HG03469 (cell line): ENCODE data around the gene MID2.
"Not testable (repeated sequence)": the region's sequence is repeated elsewhere in the genome, so short reads cannot be mapped to it uniquely, and the experiment has no call there.

Experiments used
- ATAC-seq: cut with Tn5 transposase; IDR thresholded peaks from one replicate; pipeline ENCODE4 v1.9.1; 2021; ENCODE audit warnings: mild to moderate bottlenecking, moderate library complexity, moderate number of reproducible peaks; ENCODE audit not compliant: unreplicated experiment

MID2 gene, protein sequence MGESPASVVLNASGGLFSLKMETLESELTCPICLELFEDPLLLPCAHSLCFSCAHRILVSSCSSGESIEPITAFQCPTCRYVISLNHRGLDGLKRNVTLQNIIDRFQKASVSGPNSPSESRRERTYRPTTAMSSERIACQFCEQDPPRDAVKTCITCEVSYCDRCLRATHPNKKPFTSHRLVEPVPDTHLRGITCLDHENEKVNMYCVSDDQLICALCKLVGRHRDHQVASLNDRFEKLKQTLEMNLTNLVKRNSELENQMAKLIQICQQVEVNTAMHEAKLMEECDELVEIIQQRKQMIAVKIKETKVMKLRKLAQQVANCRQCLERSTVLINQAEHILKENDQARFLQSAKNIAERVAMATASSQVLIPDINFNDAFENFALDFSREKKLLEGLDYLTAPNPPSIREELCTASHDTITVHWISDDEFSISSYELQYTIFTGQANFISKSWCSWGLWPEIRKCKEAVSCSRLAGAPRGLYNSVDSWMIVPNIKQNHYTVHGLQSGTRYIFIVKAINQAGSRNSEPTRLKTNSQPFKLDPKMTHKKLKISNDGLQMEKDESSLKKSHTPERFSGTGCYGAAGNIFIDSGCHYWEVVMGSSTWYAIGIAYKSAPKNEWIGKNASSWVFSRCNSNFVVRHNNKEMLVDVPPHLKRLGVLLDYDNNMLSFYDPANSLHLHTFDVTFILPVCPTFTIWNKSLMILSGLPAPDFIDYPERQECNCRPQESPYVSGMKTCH

DNA sequence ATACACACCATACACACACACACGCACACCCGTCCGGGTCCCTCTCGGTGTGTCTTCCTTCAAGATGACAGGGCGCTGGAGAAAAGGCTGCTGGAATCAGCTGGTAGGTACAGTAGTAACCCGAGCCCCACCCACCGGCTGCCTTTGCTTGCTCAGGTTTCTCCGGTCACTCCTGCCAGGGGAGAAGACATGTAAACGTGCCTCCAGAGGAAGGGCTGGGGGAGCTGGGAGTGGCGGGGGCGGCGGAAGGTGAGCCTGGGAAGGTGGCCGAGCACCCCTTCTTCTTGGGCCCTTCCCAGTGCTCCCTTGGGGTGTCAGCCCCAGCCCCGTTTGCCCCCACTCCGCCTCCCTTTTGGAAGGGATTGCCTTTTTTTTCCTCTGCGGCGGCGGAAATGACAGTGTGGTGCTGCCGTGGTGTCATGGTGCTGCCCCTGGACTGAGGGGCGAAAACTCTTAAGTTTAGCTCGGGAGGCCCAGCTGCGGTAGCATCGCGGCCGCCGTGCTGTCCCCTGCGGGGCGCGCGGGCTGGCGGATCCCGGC is at the start of gene MID2:
MID2 (plus strand) TSS at position 169 of the 540 bp plus-strand sequence. CDS start 561 bp downstream, outside the sequence.
- ATAC-seq = no peak

GRCh38 chrX:107776649-107777535 is 48.8 kb upstream of the MID2 start:
- ATAC-seq = peak; percentile 75

- ATAC-seq = no peak
Measured at GRCh38 chrX:107777536-107777832, 48.2 kb upstream of the MID2 start, which contains the start of gene NCBP2L. NCBP2L (plus strand) TSS chrX:107777733; CDS start chrX:107794221, 16,488 bp downstream.

DNA sequence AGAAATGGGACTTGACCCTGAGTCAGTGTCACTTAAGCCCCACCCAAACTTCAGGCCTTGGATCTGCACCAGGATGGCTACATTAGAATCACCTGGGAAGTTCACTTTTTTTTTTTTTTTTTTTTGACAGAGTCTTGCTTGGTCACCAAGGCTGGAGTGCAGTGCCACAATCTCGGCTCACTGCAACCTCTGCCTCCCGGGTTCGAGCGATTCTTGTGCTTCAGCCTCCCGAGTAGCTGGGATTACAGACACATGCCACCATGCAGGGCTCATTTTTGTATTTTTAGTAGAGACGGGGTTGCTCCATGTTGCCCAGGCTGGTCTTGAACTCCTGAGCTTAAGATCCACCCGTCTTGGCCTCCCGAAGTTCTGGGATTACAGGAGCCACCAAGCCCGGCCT is 45.1 kb upstream of the MID2 start:
- ATAC-seq = no peak

GRCh38 chrX:107787827-107788226 is 37.8 kb upstream of the MID2 start:
- ATAC-seq = no peak

- no peak for ATAC-seq
Measured at GRCh38 chrX:107804427-107804826, 21.2 kb upstream of the MID2 start.

- ATAC-seq = no peak
Measured at GRCh38 chrX:107805179-107805578, 20.5 kb upstream of the MID2 start.

DNA sequence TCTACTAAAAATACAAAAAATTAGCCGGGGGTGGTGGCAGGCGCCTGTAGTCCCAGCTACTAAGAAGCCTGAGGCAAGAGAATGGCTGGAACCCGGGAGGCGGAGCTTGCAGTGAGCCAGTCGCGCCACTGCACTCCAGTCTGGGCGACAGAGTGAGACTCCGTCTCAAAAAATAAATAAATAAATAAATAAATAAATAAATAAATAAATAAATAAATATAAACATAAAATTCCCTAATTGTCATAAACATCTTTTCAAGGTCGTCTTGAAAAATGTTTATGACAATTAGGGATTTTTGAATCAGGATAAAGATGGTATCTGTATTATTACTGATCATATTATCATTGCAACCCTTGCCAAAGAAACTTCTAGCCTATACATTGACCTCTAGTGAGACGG is 15.6 kb upstream of the MID2 start:
- not testable (repeated sequence) for ATAC-seq

DNA sequence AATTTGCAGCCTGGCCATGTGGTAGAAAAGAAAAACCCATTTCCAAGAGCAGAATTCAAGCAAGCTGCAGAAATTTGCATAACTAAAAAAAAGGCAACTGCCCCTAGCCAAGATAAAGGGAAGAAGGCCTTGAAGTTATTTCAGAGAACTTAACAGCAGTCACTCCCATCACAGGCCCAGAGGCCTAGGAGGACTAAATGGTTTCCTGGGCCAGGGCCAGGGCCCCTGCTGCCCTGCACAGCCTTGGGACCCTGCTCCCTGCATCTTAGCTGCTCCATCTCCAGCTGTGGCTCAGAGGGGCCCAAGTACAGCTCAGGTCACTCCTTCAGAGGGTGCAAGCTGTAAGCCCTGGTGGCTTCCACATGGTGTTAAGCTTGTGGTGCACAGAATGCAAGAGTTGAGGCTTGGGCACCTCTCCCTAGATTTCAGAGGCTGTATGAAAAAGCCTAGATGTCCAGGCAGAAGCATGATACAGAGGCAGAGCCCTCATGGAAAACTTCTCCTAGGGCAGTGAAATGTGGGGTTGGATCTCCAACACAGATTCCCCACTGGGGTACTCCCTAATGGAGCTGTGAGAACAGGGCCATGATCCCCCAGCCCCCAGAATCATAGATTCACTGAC is 6.7 kb upstream of the MID2 start:
- no peak for ATAC-seq

DNA sequence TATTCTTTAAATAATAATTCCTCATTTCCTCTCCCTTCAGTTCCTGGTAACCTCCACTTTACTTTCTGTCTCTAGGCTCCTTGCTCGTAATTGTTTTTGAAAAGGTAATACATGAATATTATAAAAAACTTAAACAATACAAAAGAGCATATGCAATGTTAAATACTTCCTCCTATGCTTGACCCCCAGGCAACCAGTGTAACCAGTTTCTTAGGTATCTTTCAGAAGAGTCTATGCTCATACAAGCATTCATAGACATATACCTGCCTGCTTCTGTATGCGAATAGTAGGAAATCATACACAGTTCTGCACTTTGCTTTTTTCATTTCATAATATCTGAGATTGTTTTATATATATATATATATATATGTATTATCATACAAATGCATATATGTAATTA is 2.6 kb upstream of the MID2 start:
- ATAC-seq = no peak

DNA sequence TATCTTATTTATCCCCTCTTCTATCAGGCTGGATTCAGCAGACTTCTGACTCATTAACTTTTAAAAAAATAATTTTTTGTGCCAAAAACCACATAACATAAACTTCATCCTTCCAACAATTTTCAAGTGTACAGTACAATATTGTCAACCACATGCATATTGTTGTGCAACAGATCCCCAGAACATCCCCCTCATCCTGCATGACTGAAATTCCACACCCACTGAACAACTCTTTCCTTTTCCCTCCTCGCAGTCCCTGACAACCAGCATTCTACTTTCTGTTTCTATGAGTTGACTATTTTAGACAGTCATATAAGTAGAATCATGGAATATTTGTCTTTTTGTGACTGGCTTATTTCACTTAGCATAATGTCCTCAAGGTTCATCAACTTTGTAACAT is 2.2 kb upstream of the MID2 start:
- no peak for ATAC-seq

DNA sequence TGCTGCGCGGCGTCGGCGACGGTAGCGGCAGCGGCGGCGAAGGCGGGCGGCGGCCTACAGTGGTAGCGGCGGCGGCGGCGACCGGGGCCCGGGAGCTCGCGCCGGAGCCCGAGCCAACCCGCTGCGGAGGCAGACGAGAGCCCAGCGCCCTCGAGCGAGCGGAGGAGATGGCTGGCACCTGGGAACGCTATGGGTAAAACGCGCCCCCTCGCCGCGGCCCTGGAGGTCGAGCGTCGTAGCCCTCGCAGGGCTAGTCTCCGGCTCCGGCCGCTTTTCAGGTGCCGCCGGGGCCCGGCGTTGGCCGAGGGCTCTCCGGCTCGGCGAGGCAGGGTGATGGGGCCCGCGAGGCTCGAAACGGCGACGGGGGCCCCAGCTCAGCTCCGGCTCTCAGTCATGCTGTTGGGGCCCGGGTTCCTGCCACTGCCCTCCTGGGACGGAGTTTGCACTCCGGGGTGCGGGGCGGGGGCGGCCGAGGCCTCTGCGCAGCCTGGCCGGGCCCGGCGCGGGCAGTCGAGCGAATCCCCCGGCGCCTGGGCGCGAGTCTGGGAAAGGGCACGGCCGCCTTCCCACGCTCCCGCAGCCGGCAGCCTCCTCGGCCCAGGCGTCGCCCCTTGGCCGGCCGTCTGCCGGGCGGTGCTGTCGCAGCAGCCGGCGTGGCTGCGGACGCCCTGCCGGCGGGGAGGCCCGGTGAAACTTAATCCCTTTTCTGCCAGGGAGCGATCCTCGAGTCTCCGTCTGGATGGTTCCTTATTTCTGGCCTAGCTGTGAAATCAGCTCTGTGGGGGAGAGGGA is 768 bp downstream of the MID2 start:
- peak; percentile 42 for ATAC-seq

DNA sequence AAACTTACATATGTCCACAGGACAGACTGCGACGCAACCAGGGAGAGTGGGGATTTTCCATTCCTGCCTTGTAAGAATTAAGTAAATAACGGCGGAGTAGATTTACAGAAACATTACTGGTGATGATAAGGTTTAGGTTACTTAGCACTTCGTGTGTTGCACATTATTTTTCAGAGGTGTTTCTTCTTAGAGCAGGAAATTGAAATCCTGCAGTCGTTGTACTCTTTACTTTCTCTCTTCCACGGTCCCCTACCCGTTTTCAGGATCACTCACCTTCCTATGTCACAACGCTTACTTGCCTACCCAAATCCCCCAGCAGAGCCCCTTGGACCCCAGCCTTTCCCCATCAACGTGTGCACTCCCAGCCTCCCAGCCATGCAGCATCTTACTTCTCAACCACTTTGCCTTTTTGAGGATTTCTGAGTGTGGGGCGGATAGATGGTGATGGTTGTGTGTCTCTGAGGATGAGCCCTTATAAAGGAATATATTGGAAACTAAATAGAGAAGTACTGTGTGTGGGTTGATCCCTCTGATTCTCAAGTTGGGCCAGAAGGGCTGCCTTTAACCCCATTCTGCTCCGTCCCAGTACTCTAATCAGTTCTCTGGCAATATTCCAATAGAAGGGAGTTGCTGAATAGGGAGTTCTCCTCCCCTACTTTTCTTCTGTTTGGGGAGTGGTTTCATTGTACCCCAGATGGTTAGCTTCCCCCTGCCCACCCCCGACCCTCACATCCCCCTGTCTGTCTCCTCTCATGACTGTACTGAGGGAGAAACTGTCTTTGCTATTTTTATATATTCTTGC is 1.6 kb downstream of the MID2 start:
- no peak for ATAC-seq

DNA sequence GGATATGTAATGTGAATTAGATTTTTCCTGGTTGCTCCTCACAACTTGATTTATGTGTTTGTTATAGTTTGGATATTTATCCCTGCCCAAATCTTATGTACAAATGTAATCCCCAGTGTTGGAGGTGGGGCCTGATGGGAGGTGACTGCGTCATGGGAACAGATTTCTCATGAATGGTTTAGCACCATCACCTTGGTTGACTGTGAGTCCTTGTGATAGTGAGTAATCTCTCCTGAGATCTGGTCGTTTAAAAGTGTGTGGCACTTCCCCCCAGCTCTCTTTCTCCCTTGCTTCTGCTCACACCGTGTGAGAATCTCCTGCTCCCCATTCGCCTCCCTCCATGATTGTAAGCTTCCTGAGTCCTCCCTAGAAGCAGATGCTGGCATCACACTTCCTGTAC is 2.2 kb downstream of the MID2 start:
- no peak for ATAC-seq

- ATAC-seq = no peak
Measured at GRCh38 chrX:107829878-107830277, 4.2 kb downstream of the MID2 start.

DNA sequence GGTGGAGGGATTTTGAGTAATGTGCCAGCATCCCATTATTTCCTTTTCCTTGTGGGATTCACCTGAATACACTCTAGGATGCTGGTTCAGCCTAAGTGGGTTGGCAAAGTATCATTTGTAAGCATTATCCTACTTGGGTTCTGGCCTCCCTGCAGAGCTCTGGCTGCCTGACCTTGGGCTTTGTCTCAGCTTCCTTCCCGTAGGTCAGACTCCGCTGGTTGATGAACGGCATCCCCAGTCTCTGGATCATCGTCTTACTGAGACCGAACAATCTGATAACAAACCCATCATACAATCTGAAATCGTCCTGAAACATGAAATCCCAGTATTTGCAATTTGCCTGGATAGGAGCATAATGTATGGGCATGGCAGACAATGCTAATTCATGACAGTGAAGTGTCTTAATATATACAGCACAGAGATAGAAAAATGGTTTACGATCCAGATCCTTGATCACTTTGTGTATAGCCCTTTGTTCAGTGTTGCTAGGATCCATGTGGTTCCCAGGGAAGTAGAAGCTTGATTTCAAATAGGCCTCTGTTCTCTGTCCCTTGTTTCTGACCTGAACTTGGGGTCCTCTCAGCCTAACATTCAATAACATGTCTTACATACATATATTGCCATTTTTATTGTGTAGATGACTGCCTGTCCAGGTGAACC is 5.5 kb downstream of the MID2 start:
- ATAC-seq = no peak

GRCh38 chrX:107834275-107835201 is 8.9 kb downstream of the MID2 start:
- no peak for ATAC-seq
